ENCODE data around the gene IFNA13.
"Not testable (repeated sequence)": the region's sequence is repeated elsewhere in the genome, so short reads cannot be mapped to it uniquely, and the experiment has no call there.

Gene IFNA13

GRCh38 chr9:21381448-21382339, 13.8 kb upstream of the IFNA13 start:
- no peak overlapping the region for H4K91ac ChIP-seq (ENCODE audit: low read length)
- no peak overlapping the region for H3K27ac ChIP-seq (ENCODE audit: low read length, poor library complexity, severe bottlenecking)
- H2BK5ac ChIP-seq (ENCODE audit: low read depth, low read length, poor library complexity, severe bottlenecking), result no peak overlapping the region
- H3K14ac ChIP-seq (ENCODE audit: low read length in 2 of 2), result no peak overlapping the region
- H3K36me3 ChIP-seq (ENCODE audit: control insufficient read depth in 1 of 2, insufficient read depth in 2 of 2, low read depth in 1 of 2, low read length in 2 of 2), result no peaks in the 10 kb centered on the region
- no peak overlapping the region for H3K23ac ChIP-seq (ENCODE audit: low read length in 2 of 2)
- no peaks in the 10 kb centered on the region for H3K9me3 ChIP-seq (ENCODE audit: control insufficient read depth, low read length)
- no peaks in the 10 kb centered on the region for H3K4me1 ChIP-seq (ENCODE audit: control insufficient read depth, insufficient read depth, low read depth, low read length)
- no peak overlapping the region for H2AK5ac ChIP-seq (ENCODE audit: low read length, severe bottlenecking)
- DNase-seq, result no peak
- 69% methylated on average over 4 of the region's 5 CpGs for WGBS
- H3K4ac ChIP-seq (ENCODE audit: low read depth in 1 of 2, low read length in 2 of 2), result no peak overlapping the region
- no peak overlapping the region for H3K9ac ChIP-seq (ENCODE audit: low read length)
- H2AFZ ChIP-seq (ENCODE audit: low read depth, low read length), result no peak overlapping the region
- peaks cover 0 to 24% of the 10 kb centered on the region in 2 experiments for H3K27me3 ChIP-seq (ENCODE audit: control insufficient read depth in 1 of 2, insufficient read depth in 1 of 2, low read length in 2 of 2)
- no peaks in the 10 kb centered on the region for H3K79me1 ChIP-seq (replicated peaks; ENCODE audit: low read length, poor library complexity, severe bottlenecking)
- no peak overlapping the region for H4K8ac ChIP-seq (ENCODE audit: low read length)
- no peak overlapping the region for H2BK120ac ChIP-seq (ENCODE audit: low read depth, low read length)
- no peak overlapping the region for H2BK15ac ChIP-seq (ENCODE audit: low read depth, poor library complexity, severe bottlenecking)
- no peak overlapping the region for H3K18ac ChIP-seq (ENCODE audit: low read depth in 1 of 2, low read length in 2 of 2)
- H3K4me3 ChIP-seq (ENCODE audit: insufficient read depth in 1 of 2, low read depth in 1 of 2, low read length in 2 of 2), result no peak overlapping the region
- H2BK12ac ChIP-seq (ENCODE audit: low read length in 2 of 2), result no peak overlapping the region
- H3K4me2 ChIP-seq (ENCODE audit: low read length, poor library complexity, severe bottlenecking), result no peak overlapping the region

- not testable (repeated sequence) for H3K4me3 ChIP-seq (ENCODE audit: insufficient read depth in 1 of 2, low read depth in 1 of 2, low read length in 2 of 2); H3K4me2 ChIP-seq (ENCODE audit: low read length, poor library complexity, severe bottlenecking); H2BK5ac ChIP-seq (ENCODE audit: low read depth, low read length, poor library complexity, severe bottlenecking); H2AK5ac ChIP-seq (ENCODE audit: low read length, severe bottlenecking); H3K79me1 ChIP-seq (replicated peaks; ENCODE audit: low read length, poor library complexity, severe bottlenecking); H3K14ac ChIP-seq (ENCODE audit: low read length in 2 of 2); H3K27ac ChIP-seq (ENCODE audit: low read length, poor library complexity, severe bottlenecking); H2BK120ac ChIP-seq (ENCODE audit: low read depth, low read length); H3K23ac ChIP-seq (ENCODE audit: low read length in 2 of 2); H2BK15ac ChIP-seq (ENCODE audit: low read depth, poor library complexity, severe bottlenecking); H3K36me3 ChIP-seq (ENCODE audit: control insufficient read depth in 1 of 2, insufficient read depth in 2 of 2, low read depth in 1 of 2, low read length in 2 of 2); H3K9me3 ChIP-seq (ENCODE audit: control insufficient read depth, low read length); H4K8ac ChIP-seq (ENCODE audit: low read length); DNase-seq; H3K4ac ChIP-seq (ENCODE audit: low read depth in 1 of 2, low read length in 2 of 2); H2BK12ac ChIP-seq (ENCODE audit: low read length in 2 of 2); H3K9ac ChIP-seq (ENCODE audit: low read length); H3K18ac ChIP-seq (ENCODE audit: low read depth in 1 of 2, low read length in 2 of 2); H4K91ac ChIP-seq (ENCODE audit: low read length); H2AFZ ChIP-seq (ENCODE audit: low read depth, low read length); H3K4me1 ChIP-seq (ENCODE audit: control insufficient read depth, insufficient read depth, low read depth, low read length)
- H3K27me3 ChIP-seq (ENCODE audit: control insufficient read depth in 1 of 2, insufficient read depth in 1 of 2, low read length in 2 of 2), result peaks cover 0 to 13% of the 10 kb centered on the region in 2 experiments
- WGBS, result 71% methylated on average over 1 of the region's 4 CpGs
Observed at GRCh38 chr9:21371467-21371866, 3.6 kb upstream of the IFNA13 start.

- H3K4me2 ChIP-seq (ENCODE audit: low read length, poor library complexity, severe bottlenecking); H2BK15ac ChIP-seq (ENCODE audit: low read depth, poor library complexity, severe bottlenecking); H2AK5ac ChIP-seq (ENCODE audit: low read length, severe bottlenecking); H3K9ac ChIP-seq (ENCODE audit: low read length); H3K14ac ChIP-seq (ENCODE audit: low read length in 2 of 2); H3K4me1 ChIP-seq (ENCODE audit: control insufficient read depth, insufficient read depth, low read depth, low read length); H2BK5ac ChIP-seq (ENCODE audit: low read depth, low read length, poor library complexity, severe bottlenecking); H3K27ac ChIP-seq (ENCODE audit: low read length, poor library complexity, severe bottlenecking); H4K8ac ChIP-seq (ENCODE audit: low read length); H3K4ac ChIP-seq (ENCODE audit: low read depth in 1 of 2, low read length in 2 of 2); DNase-seq; H3K4me3 ChIP-seq (ENCODE audit: insufficient read depth in 1 of 2, low read depth in 1 of 2, low read length in 2 of 2); H3K9me3 ChIP-seq (ENCODE audit: control insufficient read depth, low read length); H3K18ac ChIP-seq (ENCODE audit: low read depth in 1 of 2, low read length in 2 of 2); H2BK120ac ChIP-seq (ENCODE audit: low read depth, low read length); H3K23ac ChIP-seq (ENCODE audit: low read length in 2 of 2); H4K91ac ChIP-seq (ENCODE audit: low read length); H3K36me3 ChIP-seq (ENCODE audit: control insufficient read depth in 1 of 2, insufficient read depth in 2 of 2, low read depth in 1 of 2, low read length in 2 of 2); H2BK12ac ChIP-seq (ENCODE audit: low read length in 2 of 2); H3K79me1 ChIP-seq (replicated peaks; ENCODE audit: low read length, poor library complexity, severe bottlenecking); H2AFZ ChIP-seq (ENCODE audit: low read depth, low read length): not testable (repeated sequence)
- peaks cover 0 to 19% of the 10 kb centered on the region in 2 experiments for H3K27me3 ChIP-seq (ENCODE audit: control insufficient read depth in 1 of 2, insufficient read depth in 1 of 2, low read length in 2 of 2)
- no CpG with 5 or more reads among the region's 2 CpGs for WGBS
Observed at GRCh38 chr9:21367169-21367568, 688 bp downstream of the IFNA13 start.

GRCh38 chr9:21362287-21362686, 5.6 kb downstream of the IFNA13 start:
- Histone ChIP-seq H4K8ac (ENCODE audit: low read length) (no peak overlapping the region), H3K18ac (ENCODE audit: low read depth in 1 of 2, low read length in 2 of 2) (no peak overlapping the region), H3K4me3 (ENCODE audit: insufficient read depth in 1 of 2, low read depth in 1 of 2, low read length in 2 of 2) (no peak overlapping the region), H3K9ac (ENCODE audit: low read length) (no peak overlapping the region), H3K79me1 (replicated peaks; ENCODE audit: low read length, poor library complexity, severe bottlenecking) (no peaks in the 10 kb centered on the region), H3K27ac (ENCODE audit: low read length, poor library complexity, severe bottlenecking) (no peak overlapping the region), H3K14ac (ENCODE audit: low read length in 2 of 2) (no peak overlapping the region), H2AK5ac (ENCODE audit: low read length, severe bottlenecking) (no peak overlapping the region), H3K4me2 (ENCODE audit: low read length, poor library complexity, severe bottlenecking) (no peak overlapping the region), H3K23ac (ENCODE audit: low read length in 2 of 2) (no peak overlapping the region), H4K91ac (ENCODE audit: low read length) (peak overlapping the region; percentile 20), H2BK5ac (ENCODE audit: low read depth, low read length, poor library complexity, severe bottlenecking) (no peak overlapping the region), H3K9me3 (ENCODE audit: control insufficient read depth, low read length) (no peaks in the 10 kb centered on the region), H2AFZ (ENCODE audit: low read depth, low read length) (no peak overlapping the region), H3K27me3 (ENCODE audit: control insufficient read depth in 1 of 2, insufficient read depth in 1 of 2, low read length in 2 of 2) (peaks cover 0 to 16% of the 10 kb centered on the region in 2 experiments), H3K36me3 (ENCODE audit: control insufficient read depth in 1 of 2, insufficient read depth in 2 of 2, low read depth in 1 of 2, low read length in 2 of 2) (no peaks in the 10 kb centered on the region), H2BK120ac (ENCODE audit: low read depth, low read length) (no peak overlapping the region), H3K4me1 (ENCODE audit: control insufficient read depth, insufficient read depth, low read depth, low read length) (no peaks in the 10 kb centered on the region), H2BK15ac (ENCODE audit: low read depth, poor library complexity, severe bottlenecking) (no peak overlapping the region), H2BK12ac (ENCODE audit: low read length in 2 of 2) (no peak overlapping the region), H3K4ac (ENCODE audit: low read depth in 1 of 2, low read length in 2 of 2) (no peak overlapping the region)
- DNase-seq, result no peak
- 74% methylated on average over 2 of the region's 8 CpGs for WGBS

Data from mesenchymal stem cell (in vitro differentiated cells and primary cell).